HEK293T (cell line): ENCODE data around the gene SLC26A4.

ENCODE experiments used
- CTCF ChIA-PET: fragments of 350-600 bp; formaldehyde crosslinking; extraction: SDS; loops from one replicate; lab custom pipeline; 2021; ENCODE audit warnings: antibody characterized with exemption, inconsistent platforms; lab: Yijun Ruan, JAX
- POLR2A ChIA-PET: fragments of 350-600 bp; formaldehyde crosslinking; extraction: SDS; loops from one replicate; lab custom pipeline; 2020; ENCODE audit warnings: antibody characterized with exemption, inconsistent platforms; lab: Yijun Ruan, JAX
- DNase-seq: peaks from one replicate; pipeline ENCODE4 v3.0.0; 2012; ENCODE audit warnings: mixed read lengths; ENCODE audit errors: extremely low spot score
- ARNT ChIP-seq: fragments of 450-650 bp; IDR thresholded peaks from 2 replicates; pipeline ENCODE4 v1.6.1; 2017; ENCODE audit warnings: mild to moderate bottlenecking
- BHLHE40 ChIP-seq: fragments of 450-650 bp; IDR thresholded peaks from 2 replicates; pipeline ENCODE4 v1.6.1; 2016; ENCODE audit warnings: mild to moderate bottlenecking, moderate library complexity, borderline replicate concordance
- CTBP1 ChIP-seq: fragments of 450-650 bp; IDR thresholded peaks from 2 replicates; pipeline ENCODE4 v1.6.1; 2016; ENCODE audit warnings: borderline replicate concordance
- ELF4 ChIP-seq: fragments of 450-650 bp; IDR thresholded peaks from 2 replicates; pipeline ENCODE4 v1.6.1; 2017; ENCODE audit warnings: antibody characterized with exemption
- FOXA1 ChIP-seq: fragments of 450-650 bp; IDR thresholded peaks from 2 replicates; pipeline ENCODE4 v1.6.1; 2016; ENCODE audit warnings: mild to moderate bottlenecking
- FOXK2 ChIP-seq: fragments of 450-650 bp; IDR thresholded peaks from 2 replicates; pipeline ENCODE4 v1.6.1; 2016; ENCODE audit warnings: mild to moderate bottlenecking
- FOXM1 ChIP-seq: fragments of 450-650 bp; IDR thresholded peaks from 2 replicates; pipeline ENCODE4 v1.6.1; 2017; ENCODE audit warnings: mild to moderate bottlenecking, borderline replicate concordance
- HDGF ChIP-seq: fragments of 450-650 bp; IDR thresholded peaks from 2 replicates; pipeline ENCODE4 v1.6.1; 2017; ENCODE audit warnings: antibody characterized with exemption, borderline replicate concordance
- L3MBTL2 ChIP-seq: fragments of 450-650 bp; conservative IDR thresholded peaks from 2 replicates; pipeline ENCODE4 v1.6.1; 2016; ENCODE audit warnings: mild to moderate bottlenecking
- LEF1 ChIP-seq: fragments of 450-650 bp; IDR thresholded peaks from 2 replicates; pipeline ENCODE4 v1.6.1; 2017; ENCODE audit warnings: mild to moderate bottlenecking, borderline replicate concordance
- NFRKB ChIP-seq: fragments of 450-650 bp; IDR thresholded peaks from 2 replicates; pipeline ENCODE4 v1.6.1; 2016; ENCODE audit warnings: mild to moderate bottlenecking, moderate library complexity
- SP1 ChIP-seq: fragments of 450-650 bp; IDR thresholded peaks from 2 replicates; pipeline ENCODE4 v1.6.1; 2017
- SUZ12 ChIP-seq: fragments of 450-650 bp; IDR thresholded peaks from 2 replicates; pipeline ENCODE4 v1.6.1; 2016; ENCODE audit warnings: mild to moderate bottlenecking
- TARDBP ChIP-seq: fragments of 450-650 bp; IDR thresholded peaks from 2 replicates; pipeline ENCODE4 v1.6.1; 2016
- ZNF384 ChIP-seq: fragments of 450-650 bp; IDR thresholded peaks from 2 replicates; pipeline ENCODE4 v1.6.1; 2016
- TF ChIP-seq, protein P1 (sequence below): fragments of 450-650 bp; IDR thresholded peaks from 2 replicates; pipeline ENCODE4 v1.6.1; 2016

The SLC26A4 gene

DNA sequence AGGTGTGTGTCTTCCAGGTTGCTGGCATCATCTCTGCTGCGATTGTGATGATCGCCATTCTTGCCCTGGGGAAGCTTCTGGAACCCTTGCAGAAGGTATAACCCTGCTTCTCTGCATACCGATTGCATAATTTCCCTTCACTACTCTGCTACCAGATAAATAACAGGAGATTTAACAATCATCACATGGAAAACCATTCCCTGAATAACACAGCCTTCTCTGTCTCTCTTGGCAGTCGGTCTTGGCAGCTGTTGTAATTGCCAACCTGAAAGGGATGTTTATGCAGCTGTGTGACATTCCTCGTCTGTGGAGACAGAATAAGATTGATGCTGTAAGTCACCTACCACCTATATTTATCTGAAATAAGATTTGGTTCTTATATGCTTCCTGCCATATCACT lies 33.8 kb downstream of the SLC26A4 start:
- ChIA-PET CTCF (no interaction called here), POLR2A (no interaction called here)
- no peak for DNase-seq
- TF ChIP-seq L3MBTL2 (no peak), NFRKB (no peak), SUZ12 (no peak), HDGF (no peak), CTBP1 (no peak), BHLHE40 (no peak), ELF4 (no peak), FOXK2 (no peak), ARNT (no peak)
- TF ChIP-seq, protein P1, sequence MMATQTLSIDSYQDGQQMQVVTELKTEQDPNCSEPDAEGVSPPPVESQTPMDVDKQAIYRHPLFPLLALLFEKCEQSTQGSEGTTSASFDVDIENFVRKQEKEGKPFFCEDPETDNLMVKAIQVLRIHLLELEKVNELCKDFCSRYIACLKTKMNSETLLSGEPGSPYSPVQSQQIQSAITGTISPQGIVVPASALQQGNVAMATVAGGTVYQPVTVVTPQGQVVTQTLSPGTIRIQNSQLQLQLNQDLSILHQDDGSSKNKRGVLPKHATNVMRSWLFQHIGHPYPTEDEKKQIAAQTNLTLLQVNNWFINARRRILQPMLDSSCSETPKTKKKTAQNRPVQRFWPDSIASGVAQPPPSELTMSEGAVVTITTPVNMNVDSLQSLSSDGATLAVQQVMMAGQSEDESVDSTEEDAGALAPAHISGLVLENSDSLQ, result no peak

DNA sequence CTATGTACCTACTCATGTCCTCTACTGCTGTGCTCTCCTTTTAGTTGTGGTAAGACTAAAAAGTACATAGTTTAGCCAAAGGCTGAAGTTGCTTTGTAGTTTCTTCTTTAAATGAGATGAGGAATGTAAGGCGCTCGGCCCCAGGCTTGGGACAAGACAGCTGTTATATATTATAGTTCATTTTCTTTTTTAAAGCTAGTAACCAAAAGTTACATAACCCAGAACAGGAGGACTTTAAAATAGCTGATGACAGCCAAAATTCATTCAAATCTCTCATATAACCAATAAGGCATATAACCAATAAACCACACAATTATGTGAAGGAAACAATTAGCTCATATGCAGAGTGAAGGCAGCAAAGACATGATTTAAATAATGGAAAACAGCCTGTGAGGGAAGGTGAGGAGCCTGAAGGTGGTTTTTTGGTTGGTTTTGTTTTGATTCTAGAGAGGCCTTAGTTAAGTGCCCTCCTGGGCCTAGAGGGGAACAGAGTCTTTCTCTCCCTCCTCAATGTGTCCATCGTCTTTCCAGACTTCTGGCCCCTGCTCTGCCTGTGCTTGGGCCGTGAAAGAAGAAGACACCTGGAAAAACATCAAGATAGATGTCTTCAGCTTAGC lies 35.8 kb downstream of the SLC26A4 start:
- POLR2A ChIA-PET, result no interaction called here
- no peak for TF ChIP-seq BHLHE40
- no peak for TF ChIP-seq FOXA1
- TF ChIP-seq FOXM1, result no peak
- no peak for TF ChIP-seq L3MBTL2
- no peak for TF ChIP-seq LEF1
- no peak for TF ChIP-seq NFRKB
- TF ChIP-seq ZNF384, result no peak
- no peak for TF ChIP-seq SUZ12
- no peak for TF ChIP-seq FOXK2
- TF ChIP-seq ARNT, result no peak
- TF ChIP-seq TARDBP, result no peak
- no peak for TF ChIP-seq HDGF
- no peak for TF ChIP-seq ELF4
- TF ChIP-seq SP1, result no peak
- TF ChIP-seq, protein P1, result no peak
- no peak for TF ChIP-seq CTBP1
- CTCF ChIA-PET, result no interaction called here
- no peak for DNase-seq

DNA sequence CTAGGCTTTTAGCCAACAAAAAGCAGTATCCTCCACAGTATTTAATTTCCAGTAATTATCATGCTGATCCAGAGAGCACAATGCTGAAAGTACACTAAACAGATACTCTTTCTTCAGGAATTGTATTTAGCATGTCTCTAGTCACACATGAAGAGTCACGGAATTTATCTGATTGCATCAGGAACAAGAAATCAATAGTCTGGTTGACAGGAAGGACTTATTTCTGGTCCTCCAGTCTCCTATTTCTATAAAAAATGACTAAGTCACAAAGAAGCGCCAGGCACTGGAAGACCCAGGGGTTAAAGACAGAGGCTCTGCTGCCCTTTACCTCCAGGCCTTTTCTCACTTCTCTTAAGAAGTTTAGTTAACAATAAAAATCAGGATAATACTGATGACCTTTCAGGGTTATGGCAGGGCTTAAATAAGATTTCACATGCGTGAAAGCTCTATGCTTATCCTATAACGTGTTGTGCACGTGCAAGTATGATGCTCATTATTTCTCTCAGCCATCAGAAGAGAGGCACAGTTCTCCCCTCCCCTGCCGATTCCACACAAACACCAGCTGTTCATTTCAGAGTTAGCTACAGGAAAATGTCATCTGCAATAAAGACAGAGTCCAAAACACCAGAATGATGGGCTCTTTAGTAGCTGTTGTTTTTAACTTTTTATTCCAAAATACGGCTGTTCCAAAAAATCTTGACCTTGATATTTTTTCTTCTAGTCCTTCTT lies 36.9 kb downstream of the SLC26A4 start:
- ChIA-PET CTCF (interaction anchor here (0.6 to 1.2 kb wide), 2 partner anchors 9 to 46 kb away, joined by 3 read pairs; partner anchors contain the start of gene CBLL1), POLR2A (no interaction called here)
- no peak for TF ChIP-seq CTBP1
- TF ChIP-seq ZNF384, result no peak
- TF ChIP-seq SP1, result no peak
- TF ChIP-seq FOXA1, result no peak
- TF ChIP-seq LEF1, result no peak
- no peak for TF ChIP-seq NFRKB
- TF ChIP-seq BHLHE40, result no peak
- TF ChIP-seq HDGF, result no peak
- no peak for TF ChIP-seq ELF4
- TF ChIP-seq FOXK2, result no peak
- no peak for TF ChIP-seq SUZ12
- DNase-seq, result no peak

DNA sequence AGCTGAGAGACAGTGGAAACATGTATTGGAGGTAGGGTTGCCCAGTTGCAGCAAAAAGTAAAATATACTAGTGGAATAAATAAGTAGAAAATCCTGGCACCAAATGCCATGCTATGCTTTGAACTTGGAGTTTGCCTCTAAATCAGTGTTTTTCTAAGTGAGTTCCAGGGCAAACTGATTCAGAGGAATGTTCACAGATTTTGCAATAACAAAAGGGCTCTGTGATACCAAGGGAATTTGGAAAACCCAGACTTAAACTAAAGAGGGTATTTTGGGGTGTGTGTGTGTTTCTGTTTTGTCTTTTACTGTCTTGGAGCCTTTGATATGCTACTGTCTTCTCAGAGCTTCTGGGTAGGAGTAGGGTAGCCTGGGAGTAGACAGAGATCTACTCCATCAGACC lies 39.9 kb downstream of the SLC26A4 start:
- TF ChIP-seq NFRKB (no peak), TARDBP (no peak), ELF4 (no peak), FOXA1 (no peak), SP1 (no peak), ARNT (no peak), FOXM1 (no peak), ZNF384 (no peak)
- ChIA-PET POLR2A (no interaction called here), CTCF (no interaction called here)
- DNase-seq, result no peak

DNA sequence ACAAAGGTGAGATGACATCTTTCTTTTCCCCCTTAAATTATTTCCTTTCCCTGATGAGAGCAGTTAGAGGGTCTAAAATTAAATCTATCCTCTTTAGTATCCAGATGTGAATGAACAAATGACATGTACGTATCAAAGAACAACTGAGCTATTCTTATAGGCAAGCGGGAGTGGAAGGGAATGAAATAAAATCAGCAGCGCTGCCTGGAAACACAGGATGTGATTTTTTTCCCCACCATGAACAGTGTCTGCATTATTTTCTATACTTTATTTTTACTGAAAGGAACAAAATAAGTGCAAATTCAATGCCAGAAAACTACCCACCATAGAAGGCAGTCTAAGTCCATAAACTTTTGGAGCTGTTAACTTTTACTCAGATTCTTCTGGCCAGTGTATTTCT lies 40.6 kb downstream of the SLC26A4 start:
- ChIA-PET CTCF (no interaction called here), POLR2A (no interaction called here)
- DNase-seq, result no peak
- no peak for TF ChIP-seq ARNT
- no peak for TF ChIP-seq SUZ12
- TF ChIP-seq FOXM1, result no peak
- no peak for TF ChIP-seq HDGF
- no peak for TF ChIP-seq ZNF384
- TF ChIP-seq CTBP1, result no peak
- TF ChIP-seq NFRKB, result no peak
- TF ChIP-seq, protein P1, result no peak
- TF ChIP-seq BHLHE40, result no peak
- no peak for TF ChIP-seq SP1
- no peak for TF ChIP-seq L3MBTL2

DNA sequence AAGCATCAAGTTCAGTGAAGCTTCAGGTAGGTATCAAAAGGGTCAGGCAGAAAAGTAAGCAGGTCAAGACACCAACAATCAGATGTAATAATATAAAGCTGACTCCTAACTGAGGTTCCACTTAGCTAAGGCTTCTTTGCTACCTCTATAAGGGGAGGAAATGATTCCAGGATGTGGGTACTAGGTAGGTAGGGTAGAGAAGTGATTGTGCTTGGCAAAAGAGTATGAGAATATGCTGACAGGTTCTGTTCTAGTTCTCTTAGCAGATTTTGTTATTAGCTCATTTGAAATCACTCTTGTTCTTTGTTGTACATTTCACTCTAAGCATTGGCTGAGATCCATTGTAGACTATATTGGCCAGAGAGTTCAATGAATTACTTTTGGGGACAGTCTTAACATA lies 42.6 kb downstream of the SLC26A4 start:
- POLR2A ChIA-PET, result no interaction called here
- TF ChIP-seq CTBP1 (no peak), HDGF (no peak), BHLHE40 (no peak), SP1 (no peak), ARNT (no peak), L3MBTL2 (no peak), LEF1 (no peak), ZNF384 (no peak), TARDBP (no peak), FOXK2 (no peak), FOXA1 (no peak), NFRKB (no peak)
- CTCF ChIA-PET, result no interaction called here
- no peak for DNase-seq
